Activated naive CD4-positive, alpha-beta T cell treated with anti-CD3 and anti-CD28 coated beads for 36 hours (primary cell): ENCODE measurements around the gene PROSER2. TPM values are rescaled to one million over a fixed set of nuclear protein-coding genes. Genes with fewer than 3 reads are reported as not detected.

Experiments used
- CTCF ChIA-PET: fragments of 350-600 bp; sonication (Branson Sonifier 250); formaldehyde crosslinking; loops from one replicate; lab custom pipeline; 2021; ENCODE audit warnings: antibody characterized with exemption; lab: Charles Lee
- DNase-seq: peaks from one replicate; pipeline ENCODE4 v3.0.0-alpha.2; 2020
- H3K27ac Mint-ChIP-seq: one replicate; pipeline ENCODE4 v1.8.0; 2021; ENCODE audit warnings: mild to moderate bottlenecking, mixed read lengths
- H3K27me3 Mint-ChIP-seq: one replicate; pipeline ENCODE4 v1.8.0; 2021; ENCODE audit warnings: low read depth, mixed read lengths
- H3K36me3 Mint-ChIP-seq: one replicate; pipeline ENCODE4 v1.8.0; 2021; ENCODE audit warnings: low read depth, mixed read lengths
- H3K4me1 Mint-ChIP-seq: one replicate; pipeline ENCODE4 v1.8.0; 2021; ENCODE audit warnings: low read depth, mixed read lengths
- H3K4me3 Mint-ChIP-seq: one replicate; pipeline ENCODE4 v1.8.0; 2021; ENCODE audit warnings: mild to moderate bottlenecking, moderate library complexity, mixed read lengths
- H3K9me3 Mint-ChIP-seq: one replicate; pipeline ENCODE4 v1.8.0; 2021; ENCODE audit warnings: mixed read lengths
- intact Hi-C: fragments of 100-400 bp; cut with micrococcal nuclease; formaldehyde crosslinking; loops from one replicate; pipeline ENCODE4 v1.15.1; 2023
- total RNA-seq, 2 experiments: library from RNA; stranded (reverse); gene quantifications; one replicate each; pipeline ENCODE4 v1.2.3, GENCODE V29; 2021

Gene PROSER2
- under 1 TPM; 0.57 to 0.83 TPM for total RNA-seq

- H3K36me3 Mint-ChIP-seq, result no peaks in the 10 kb centered on the region
- peaks cover 7% of the 10 kb centered on the region for H3K4me1 Mint-ChIP-seq
- H3K4me3 Mint-ChIP-seq, result peak within 1 kb of the TSS; percentile 71
- intact Hi-C loops, result no loop called here
- peak; percentile 21 for DNase-seq
- H3K9me3 Mint-ChIP-seq, result no peaks in the 10 kb centered on the region
- H3K27ac Mint-ChIP-seq, result no peak within 1 kb of the TSS
- peaks cover 37% of the 10 kb centered on the region for H3K27me3 Mint-ChIP-seq
- CTCF ChIA-PET, result no interaction called here
Measured at GRCh38 chr10:11823122-11823988, at the start of gene PROSER2. PROSER2 (plus strand) TSS chr10:11823356; CDS start chr10:11852078, 28,722 bp downstream.

- H3K27me3 Mint-ChIP-seq, result no peaks in the 10 kb centered on the region
- no peaks in the 10 kb centered on the region for H3K36me3 Mint-ChIP-seq
- H3K27ac Mint-ChIP-seq, result no peak overlapping the region
- H3K4me1 Mint-ChIP-seq, result no peaks in the 10 kb centered on the region
- H3K9me3 Mint-ChIP-seq, result no peaks in the 10 kb centered on the region
- H3K4me3 Mint-ChIP-seq, result no peak overlapping the region
- intact Hi-C loops, result no loop called here
- CTCF ChIA-PET, result interaction anchor here (0.6 to 2.7 kb wide), 2 partner anchors 16 to 263 kb away, joined by 5 to 9 read pairs; no protein-coding TSS in a partner anchor
- no peak for DNase-seq
Measured at GRCh38 chr10:11773761-11774441, 49.3 kb upstream of the PROSER2 start.

- DNase-seq, result no peak
- CTCF ChIA-PET, result interaction anchor here (2.7 kb wide), 1 partner anchor 17 kb away, joined by 9 read pairs; no protein-coding TSS in a partner anchor
- H3K27ac Mint-ChIP-seq, result no peak overlapping the region
- no peaks in the 10 kb centered on the region for H3K27me3 Mint-ChIP-seq
- H3K9me3 Mint-ChIP-seq, result no peaks in the 10 kb centered on the region
- H3K4me1 Mint-ChIP-seq, result no peaks in the 10 kb centered on the region
- no peaks in the 10 kb centered on the region for H3K36me3 Mint-ChIP-seq
- H3K4me3 Mint-ChIP-seq, result no peak overlapping the region
- intact Hi-C loops, result no loop called here
Measured at GRCh38 chr10:11775412-11775811, 47.7 kb upstream of the PROSER2 start.

- no peaks in the 10 kb centered on the region for H3K36me3 Mint-ChIP-seq
- H3K9me3 Mint-ChIP-seq, result no peaks in the 10 kb centered on the region
- no peaks in the 10 kb centered on the region for H3K27me3 Mint-ChIP-seq
- no peak for DNase-seq
- H3K27ac Mint-ChIP-seq, result no peak overlapping the region
- H3K4me3 Mint-ChIP-seq, result no peak overlapping the region
- H3K4me1 Mint-ChIP-seq, result no peaks in the 10 kb centered on the region
- intact Hi-C loops, result no loop called here
- CTCF ChIA-PET, result no interaction called here
Measured at GRCh38 chr10:11776080-11776479, 47.1 kb upstream of the PROSER2 start.

- Mint-ChIP-seq H3K36me3 (no peaks in the 10 kb centered on the region), H3K27ac (no peak overlapping the region), H3K27me3 (no peaks in the 10 kb centered on the region), H3K4me1 (peaks cover 8% of the 10 kb centered on the region), H3K9me3 (no peaks in the 10 kb centered on the region), H3K4me3 (no peak overlapping the region)
- no peak for DNase-seq
- CTCF ChIA-PET, result interaction anchor here (0.6 to 4.3 kb wide), 2 partner anchors 39 to 133 kb away, joined by 3 to 34 read pairs; no protein-coding TSS in a partner anchor
- intact Hi-C loops, result no loop called here
Measured at GRCh38 chr10:11781114-11781513, 42.0 kb upstream of the PROSER2 start.

GRCh38 chr10:11782793-11783557 is 40.2 kb upstream of the PROSER2 start:
- H3K27me3 Mint-ChIP-seq, result no peaks in the 10 kb centered on the region
- DNase-seq, result peak; percentile 9
- H3K36me3 Mint-ChIP-seq, result no peaks in the 10 kb centered on the region
- CTCF ChIA-PET, result interaction anchor here (0.5 to 4.3 kb wide), 21 partner anchors 8 to 870 kb away, joined by 3 to 34 read pairs (median 4); no protein-coding TSS in a partner anchor
- H3K4me3 Mint-ChIP-seq, result no peak overlapping the region
- peaks cover 8% of the 10 kb centered on the region for H3K4me1 Mint-ChIP-seq
- no peaks in the 10 kb centered on the region for H3K9me3 Mint-ChIP-seq
- intact Hi-C loops, result loop anchor here (1.0 to 2.0 kb wide), 3 partner anchors 38 to 928 kb away; no protein-coding TSS in a partner anchor
- no peak overlapping the region for H3K27ac Mint-ChIP-seq

- no peaks in the 10 kb centered on the region for H3K9me3 Mint-ChIP-seq
- no peaks in the 10 kb centered on the region for H3K27me3 Mint-ChIP-seq
- H3K4me1 Mint-ChIP-seq, result peaks cover 8% of the 10 kb centered on the region
- no peak for DNase-seq
- intact Hi-C loops, result loop anchor here (1.0 to 2.0 kb wide), 2 partner anchors 37 to 203 kb away; no protein-coding TSS in a partner anchor
- H3K36me3 Mint-ChIP-seq, result no peaks in the 10 kb centered on the region
- no peak overlapping the region for H3K4me3 Mint-ChIP-seq
- CTCF ChIA-PET, result interaction anchor here (0.5 to 4.3 kb wide), 17 partner anchors 7 to 869 kb away, joined by 3 to 34 read pairs (median 4); no protein-coding TSS in a partner anchor
- no peak overlapping the region for H3K27ac Mint-ChIP-seq
Measured at GRCh38 chr10:11783558-11783865, 39.6 kb upstream of the PROSER2 start.

- no peak overlapping the region for H3K4me3 Mint-ChIP-seq
- DNase-seq, result no peak
- H3K27ac Mint-ChIP-seq, result no peak overlapping the region
- intact Hi-C loops, result no loop called here
- H3K9me3 Mint-ChIP-seq, result no peaks in the 10 kb centered on the region
- peaks cover 8% of the 10 kb centered on the region for H3K4me1 Mint-ChIP-seq
- no peaks in the 10 kb centered on the region for H3K36me3 Mint-ChIP-seq
- H3K27me3 Mint-ChIP-seq, result no peaks in the 10 kb centered on the region
- CTCF ChIA-PET, result no interaction called here
Measured at GRCh38 chr10:11787374-11787773, 35.8 kb upstream of the PROSER2 start.

- Mint-ChIP-seq H3K36me3 (no peaks in the 10 kb centered on the region), H3K4me1 (peaks cover 4% of the 10 kb centered on the region), H3K27me3 (no peaks in the 10 kb centered on the region), H3K27ac (no peak overlapping the region), H3K9me3 (no peaks in the 10 kb centered on the region), H3K4me3 (no peak overlapping the region)
- no peak for DNase-seq
- intact Hi-C loops, result no loop called here
- CTCF ChIA-PET, result no interaction called here
Measured at GRCh38 chr10:11787846-11788245, 35.3 kb upstream of the PROSER2 start.

- Mint-ChIP-seq H3K4me1 (no peaks in the 10 kb centered on the region), H3K27me3 (no peaks in the 10 kb centered on the region), H3K27ac (no peak overlapping the region), H3K36me3 (no peaks in the 10 kb centered on the region), H3K4me3 (no peak overlapping the region), H3K9me3 (no peaks in the 10 kb centered on the region)
- intact Hi-C loops, result no loop called here
- CTCF ChIA-PET, result interaction anchor here (0.7 to 1.0 kb wide), 3 partner anchors 27 to 796 kb away, joined by 3 to 6 read pairs (median 3); no protein-coding TSS in a partner anchor
- no peak for DNase-seq
Measured at GRCh38 chr10:11789306-11789705, 33.9 kb upstream of the PROSER2 start.

- H3K9me3 Mint-ChIP-seq, result no peaks in the 10 kb centered on the region
- CTCF ChIA-PET, result interaction anchor here (0.7 to 1.0 kb wide), 2 partner anchors 27 to 30 kb away, joined by 3 to 6 read pairs; no protein-coding TSS in a partner anchor
- H3K36me3 Mint-ChIP-seq, result no peaks in the 10 kb centered on the region
- DNase-seq, result no peak
- no peak overlapping the region for H3K4me3 Mint-ChIP-seq
- no peaks in the 10 kb centered on the region for H3K27me3 Mint-ChIP-seq
- intact Hi-C loops, result no loop called here
- H3K4me1 Mint-ChIP-seq, result no peaks in the 10 kb centered on the region
- H3K27ac Mint-ChIP-seq, result no peak overlapping the region
Measured at GRCh38 chr10:11789956-11790355, 33.2 kb upstream of the PROSER2 start.
